ENCODE measurements around the gene DSEL. TPM values are rescaled to one million over a fixed set of nuclear protein-coding genes. Genes with fewer than 3 reads are reported as not detected.

DSEL gene
- total and polyA plus RNA-seq, 2 donors (not counting 1 experiment from before 2014, with no cell fraction given), result 60.3 to 157 TPM

DNA sequence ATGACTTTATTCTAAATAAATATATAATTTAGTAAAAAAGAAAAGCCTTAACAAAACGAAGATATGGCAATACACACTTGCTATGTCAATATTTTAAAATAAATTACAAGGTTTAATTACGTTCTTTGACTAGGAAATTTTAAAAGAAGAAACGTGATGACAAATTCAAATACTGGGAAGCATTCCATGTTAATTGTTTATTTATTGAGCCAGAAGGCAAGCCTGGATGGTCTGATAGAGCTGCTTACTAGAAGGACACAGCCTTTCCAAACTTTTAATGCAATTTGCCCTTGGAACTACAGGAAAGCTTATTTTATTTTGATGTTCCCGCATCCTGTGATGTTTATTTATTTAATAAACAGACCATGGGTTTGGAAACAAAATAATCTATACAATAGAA lies 33.4 kb upstream of the DSEL start:
- no peak overlapping the region for H2AFZ ChIP-seq (ENCODE audit: low read length)
- peak in 1 of 2 donors; percentile 34 for DNase-seq (ENCODE audit: low read depth in 2 of 2)
- H3K36me3 ChIP-seq (ENCODE audit: control insufficient read depth, insufficient read depth, low read length), result no peaks in the 10 kb centered on the region
- no peak overlapping the region for H3K4me3 ChIP-seq (replicated peaks in 1 of 4; ENCODE audit: control extremely low read depth in 1 of 4, insufficient read depth in 1 of 4, low read depth in 3 of 4, low read length in 4 of 4)
- H3K79me2 ChIP-seq (ENCODE audit: control insufficient read depth, insufficient read depth, low read length), result no peaks in the 10 kb centered on the region
- H3K9me3 ChIP-seq (ENCODE audit: control insufficient read depth, insufficient read depth, low read depth, low read length), result no peaks in the 10 kb centered on the region
- TF ChIP-seq, protein P1, sequence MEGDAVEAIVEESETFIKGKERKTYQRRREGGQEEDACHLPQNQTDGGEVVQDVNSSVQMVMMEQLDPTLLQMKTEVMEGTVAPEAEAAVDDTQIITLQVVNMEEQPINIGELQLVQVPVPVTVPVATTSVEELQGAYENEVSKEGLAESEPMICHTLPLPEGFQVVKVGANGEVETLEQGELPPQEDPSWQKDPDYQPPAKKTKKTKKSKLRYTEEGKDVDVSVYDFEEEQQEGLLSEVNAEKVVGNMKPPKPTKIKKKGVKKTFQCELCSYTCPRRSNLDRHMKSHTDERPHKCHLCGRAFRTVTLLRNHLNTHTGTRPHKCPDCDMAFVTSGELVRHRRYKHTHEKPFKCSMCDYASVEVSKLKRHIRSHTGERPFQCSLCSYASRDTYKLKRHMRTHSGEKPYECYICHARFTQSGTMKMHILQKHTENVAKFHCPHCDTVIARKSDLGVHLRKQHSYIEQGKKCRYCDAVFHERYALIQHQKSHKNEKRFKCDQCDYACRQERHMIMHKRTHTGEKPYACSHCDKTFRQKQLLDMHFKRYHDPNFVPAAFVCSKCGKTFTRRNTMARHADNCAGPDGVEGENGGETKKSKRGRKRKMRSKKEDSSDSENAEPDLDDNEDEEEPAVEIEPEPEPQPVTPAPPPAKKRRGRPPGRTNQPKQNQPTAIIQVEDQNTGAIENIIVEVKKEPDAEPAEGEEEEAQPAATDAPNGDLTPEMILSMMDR (conservative IDR thresholded peaks at IDR 0.05 in 1 of 2, IDR thresholded peaks at IDR 0.05 in 1 of 2; ENCODE audit: low read depth in 1 of 2, low read length in 2 of 2), result no peak
- no peak for TF ChIP-seq EZH2 (IDR thresholded peaks at IDR 0.05; ENCODE audit: low read length, missing control alignments)
- peak overlapping the region; percentile 32 for H3K4me2 ChIP-seq (ENCODE audit: extremely low read depth, insufficient read depth, low read length)
- H3K27me3 ChIP-seq (ENCODE audit: control insufficient read depth, insufficient read depth, low read length), result no peaks in the 10 kb centered on the region
- no peaks in the 10 kb centered on the region for H4K20me1 ChIP-seq (ENCODE audit: control insufficient read depth, extremely low read depth, insufficient read depth, low read length)
- H3K4me1 ChIP-seq (ENCODE audit: control insufficient read depth, extremely low read depth, insufficient read depth, low read length), result peaks cover 2% of the 10 kb centered on the region
- no peak overlapping the region for H3K27ac ChIP-seq (ENCODE audit: insufficient read depth, low read length)
- no peak overlapping the region for H3K9ac ChIP-seq (ENCODE audit: insufficient read depth, low read length)

DNA sequence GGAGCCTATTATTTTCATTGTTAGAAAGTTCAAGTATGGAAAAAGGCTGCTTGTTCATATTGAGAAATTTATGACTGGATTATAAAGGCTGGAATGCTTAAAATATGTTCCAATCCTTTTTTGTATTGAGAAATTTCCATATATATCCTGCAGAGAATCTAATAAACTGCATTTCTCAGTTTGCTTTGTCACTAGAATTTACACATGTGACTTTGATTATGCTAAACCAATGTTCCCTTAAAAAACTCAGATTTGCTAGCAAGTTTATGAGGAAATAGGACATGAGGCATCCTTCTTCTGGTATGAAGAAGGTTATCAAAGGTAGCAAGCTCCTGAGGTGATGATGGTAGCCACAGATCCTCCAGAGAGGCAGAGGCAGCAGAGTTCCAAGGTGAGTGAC lies 29.2 kb upstream of the DSEL start:
- Histone ChIP-seq H3K9ac (ENCODE audit: insufficient read depth, low read length) (no peak overlapping the region), H3K27ac (ENCODE audit: insufficient read depth, low read length) (no peak overlapping the region), H2AFZ (ENCODE audit: low read length) (no peak overlapping the region), H3K4me3 (replicated peaks in 1 of 4; ENCODE audit: control extremely low read depth in 1 of 4, insufficient read depth in 1 of 4, low read depth in 3 of 4, low read length in 4 of 4) (no peak overlapping the region), H3K4me2 (ENCODE audit: extremely low read depth, insufficient read depth, low read length) (no peak overlapping the region), H3K9me3 (ENCODE audit: control insufficient read depth, insufficient read depth, low read depth, low read length) (no peaks in the 10 kb centered on the region), H3K27me3 (ENCODE audit: control insufficient read depth, insufficient read depth, low read length) (no peaks in the 10 kb centered on the region), H3K36me3 (ENCODE audit: control insufficient read depth, insufficient read depth, low read length) (no peaks in the 10 kb centered on the region), H4K20me1 (ENCODE audit: control insufficient read depth, extremely low read depth, insufficient read depth, low read length) (no peaks in the 10 kb centered on the region), H3K4me1 (ENCODE audit: control insufficient read depth, extremely low read depth, insufficient read depth, low read length) (no peaks in the 10 kb centered on the region), H3K79me2 (ENCODE audit: control insufficient read depth, insufficient read depth, low read length) (no peaks in the 10 kb centered on the region)
- TF ChIP-seq, protein P1 (conservative IDR thresholded peaks at IDR 0.05 in 1 of 2, IDR thresholded peaks at IDR 0.05 in 1 of 2; ENCODE audit: low read depth in 1 of 2, low read length in 2 of 2), result no peak
- no peak for TF ChIP-seq EZH2 (IDR thresholded peaks at IDR 0.05; ENCODE audit: low read length, missing control alignments)
- no peak for DNase-seq (ENCODE audit: low read depth in 2 of 2)

DNA sequence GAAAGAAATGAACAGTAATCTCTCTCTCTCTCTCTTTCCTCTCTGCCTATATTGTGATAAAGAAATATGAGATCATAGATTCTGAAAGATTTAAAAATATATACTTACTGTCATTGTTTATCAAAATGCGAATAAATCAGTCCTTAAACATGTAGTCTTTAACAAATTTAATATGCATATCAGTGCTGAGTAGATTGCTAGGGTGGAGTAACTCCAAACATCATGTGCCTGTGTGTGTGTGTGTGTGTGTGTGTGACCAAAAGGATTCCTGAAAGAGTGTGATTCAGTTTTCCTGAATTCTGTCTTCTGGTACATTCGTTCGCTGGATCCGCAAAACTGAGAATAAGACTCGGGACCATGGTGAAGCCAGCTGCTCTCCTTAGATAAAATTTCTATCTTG lies 24.0 kb upstream of the DSEL start:
- H3K79me2 ChIP-seq (ENCODE audit: control insufficient read depth, insufficient read depth, low read length), result no peaks in the 10 kb centered on the region
- no peak for TF ChIP-seq EZH2 (IDR thresholded peaks at IDR 0.05; ENCODE audit: low read length, missing control alignments)
- TF ChIP-seq, protein P1 (conservative IDR thresholded peaks at IDR 0.05 in 1 of 2, IDR thresholded peaks at IDR 0.05 in 1 of 2; ENCODE audit: low read depth in 1 of 2, low read length in 2 of 2), result no peak
- H4K20me1 ChIP-seq (ENCODE audit: control insufficient read depth, extremely low read depth, insufficient read depth, low read length), result no peaks in the 10 kb centered on the region
- no peak overlapping the region for H3K9ac ChIP-seq (ENCODE audit: insufficient read depth, low read length)
- H3K27me3 ChIP-seq (ENCODE audit: control insufficient read depth, insufficient read depth, low read length), result no peaks in the 10 kb centered on the region
- no peak overlapping the region for H3K4me2 ChIP-seq (ENCODE audit: extremely low read depth, insufficient read depth, low read length)
- H3K4me1 ChIP-seq (ENCODE audit: control insufficient read depth, extremely low read depth, insufficient read depth, low read length), result no peaks in the 10 kb centered on the region
- peak in 1 of 2 donors; percentile 3 for DNase-seq (ENCODE audit: low read depth in 2 of 2)
- H3K27ac ChIP-seq (ENCODE audit: insufficient read depth, low read length), result no peak overlapping the region
- H3K36me3 ChIP-seq (ENCODE audit: control insufficient read depth, insufficient read depth, low read length), result no peaks in the 10 kb centered on the region
- H2AFZ ChIP-seq (ENCODE audit: low read length), result no peak overlapping the region
- H3K9me3 ChIP-seq (ENCODE audit: control insufficient read depth, insufficient read depth, low read depth, low read length), result no peaks in the 10 kb centered on the region
- H3K4me3 ChIP-seq (replicated peaks in 1 of 4; ENCODE audit: control extremely low read depth in 1 of 4, insufficient read depth in 1 of 4, low read depth in 3 of 4, low read length in 4 of 4), result no peak overlapping the region

Measured in fibroblast of lung (primary cell).